GM21367 (cell line): Measurements from ENCODE around the gene SDS.

Experiments used
- ATAC-seq: cut with Tn5 transposase; IDR thresholded peaks from one replicate; pipeline ENCODE4 v1.9.1; 2021; ENCODE audit not compliant: unreplicated experiment

SDS gene

DNA sequence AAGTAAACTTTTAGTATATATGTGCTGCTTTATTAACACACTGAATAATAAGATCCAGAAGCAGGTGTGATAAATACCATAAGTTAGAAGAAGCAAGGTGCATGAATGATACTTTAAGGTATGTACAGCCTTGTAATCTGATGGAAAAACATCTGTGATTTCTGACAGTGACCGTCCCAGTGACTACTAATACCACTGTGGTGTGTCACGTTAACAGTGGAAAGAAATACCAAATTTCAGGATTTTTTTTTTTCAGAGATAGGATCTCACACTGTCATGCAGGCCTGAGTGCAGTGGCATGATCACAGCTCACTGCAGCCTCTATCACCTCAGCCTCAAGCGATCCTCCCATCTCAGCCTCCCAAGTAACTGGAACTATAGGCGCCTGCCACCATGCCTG lies 21.5 kb downstream of the SDS start:
- ATAC-seq = no peak

DNA sequence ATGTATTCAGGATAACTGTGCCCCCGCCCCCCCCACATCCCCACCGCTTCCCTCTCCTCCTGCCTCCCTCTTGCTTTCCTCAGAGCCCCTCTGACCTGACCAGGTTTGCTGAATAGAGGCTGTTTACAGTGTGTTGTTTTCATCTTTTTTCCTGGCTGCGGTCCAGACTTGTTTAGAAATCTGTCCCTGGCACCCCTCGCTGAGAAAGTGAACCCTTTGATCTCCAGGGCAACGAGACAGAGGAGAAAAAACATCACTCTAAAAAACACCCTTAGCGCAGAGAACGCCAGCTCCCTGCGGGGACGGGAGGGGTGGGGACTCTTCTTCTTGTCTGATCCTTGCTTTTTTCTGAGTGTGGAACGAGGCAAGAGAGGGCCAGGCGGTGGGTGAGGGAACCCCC lies 22.5 kb downstream of the SDS start:
- ATAC-seq = no peak

DNA sequence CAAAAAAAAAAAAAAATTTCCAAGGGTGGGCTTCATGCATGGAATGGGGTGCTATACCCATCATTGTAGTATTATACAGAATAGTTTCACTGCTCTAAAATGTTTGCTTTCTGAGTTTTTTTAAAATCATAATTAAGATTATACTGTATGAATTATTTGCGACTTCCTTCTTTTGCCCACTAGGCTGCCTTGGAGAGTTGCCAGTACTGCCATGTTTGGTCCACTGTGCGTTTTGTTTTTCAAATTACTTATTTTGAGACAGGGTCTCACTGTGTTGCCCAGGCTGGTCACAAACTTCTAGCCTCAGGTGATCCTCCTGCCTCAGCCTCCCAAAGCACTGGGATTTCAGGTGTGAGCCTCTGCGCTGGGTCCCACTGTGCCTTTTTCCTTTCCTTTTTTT lies 25.4 kb downstream of the SDS start:
- ATAC-seq = no peak

DNA sequence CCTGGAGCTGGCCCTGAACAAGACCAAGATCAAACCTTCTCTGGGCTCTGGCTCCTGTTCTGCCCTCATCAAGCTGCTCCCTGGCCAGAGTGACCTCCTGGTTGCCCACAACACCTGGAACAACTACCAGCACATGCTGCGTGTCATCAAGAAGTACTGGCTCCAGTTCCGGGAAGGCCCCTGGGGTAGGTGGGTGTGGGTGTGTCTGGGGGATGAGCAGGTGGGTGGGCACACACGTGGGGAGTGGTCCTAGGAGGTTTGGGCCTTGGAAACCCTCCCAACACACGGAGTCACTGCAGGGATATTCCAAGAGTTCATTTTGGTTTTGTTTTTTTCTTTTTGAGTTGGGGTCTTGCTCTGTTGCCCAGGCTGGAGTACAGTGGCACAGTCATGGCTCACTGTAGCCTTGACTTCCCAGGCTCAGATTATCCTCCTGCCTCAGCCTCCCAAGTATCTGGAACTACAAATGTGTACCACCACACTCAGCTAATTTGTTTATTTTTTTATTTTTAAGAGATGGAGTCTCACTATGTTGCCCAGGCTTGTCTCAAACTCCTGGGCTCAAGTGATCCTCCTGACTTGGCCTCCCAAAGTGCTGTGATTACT lies 28.8 kb downstream of the SDS start:
- ATAC-seq = no peak

- ATAC-seq = no peak
Measured at GRCh38 chr12:113373969-113374368, 29.7 kb downstream of the SDS start.

- ATAC-seq = no peak
Measured at GRCh38 chr12:113373440-113373839, 30.2 kb downstream of the SDS start.

DNA sequence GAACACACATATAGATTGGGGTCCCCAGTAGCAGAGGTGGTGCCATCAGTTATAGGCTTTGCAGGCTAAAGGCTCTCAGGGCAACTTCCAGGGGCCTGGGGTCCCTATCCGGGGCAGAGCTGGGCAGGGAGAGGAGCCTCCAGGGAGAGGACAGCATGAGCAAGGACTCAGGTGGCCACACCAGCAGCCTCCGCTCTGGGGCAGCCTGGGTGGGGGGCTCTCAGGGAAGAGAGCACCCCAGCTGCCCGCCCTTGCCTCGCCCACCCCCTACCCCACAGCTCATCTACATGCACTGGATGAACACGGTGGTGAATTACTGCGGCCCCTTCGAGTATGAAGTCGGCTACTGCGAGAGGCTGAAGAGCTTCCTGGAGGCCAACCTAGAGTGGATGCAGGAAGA lies 31.3 kb downstream of the SDS start:
- ATAC-seq = no peak

DNA sequence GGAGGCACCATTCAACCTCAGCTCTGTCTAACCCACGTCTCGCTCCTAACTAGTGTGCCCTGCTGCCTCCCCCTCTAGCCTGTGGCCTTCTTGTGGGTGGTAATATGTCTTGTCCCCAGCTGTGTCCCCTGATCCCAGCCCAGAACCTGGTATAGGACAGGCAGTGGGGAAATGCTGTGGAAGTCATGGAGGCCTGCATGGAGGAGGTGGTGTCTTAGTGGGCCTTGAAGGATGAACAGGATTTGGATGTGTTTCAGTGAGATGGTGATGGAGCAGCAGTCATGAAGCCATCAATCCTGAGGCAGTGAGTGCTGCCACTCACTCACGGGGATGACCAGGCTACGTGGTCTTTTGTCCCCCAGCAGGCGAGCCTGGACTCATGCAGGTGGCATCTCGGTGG lies 31.9 kb downstream of the SDS start:
- no peak for ATAC-seq

DNA sequence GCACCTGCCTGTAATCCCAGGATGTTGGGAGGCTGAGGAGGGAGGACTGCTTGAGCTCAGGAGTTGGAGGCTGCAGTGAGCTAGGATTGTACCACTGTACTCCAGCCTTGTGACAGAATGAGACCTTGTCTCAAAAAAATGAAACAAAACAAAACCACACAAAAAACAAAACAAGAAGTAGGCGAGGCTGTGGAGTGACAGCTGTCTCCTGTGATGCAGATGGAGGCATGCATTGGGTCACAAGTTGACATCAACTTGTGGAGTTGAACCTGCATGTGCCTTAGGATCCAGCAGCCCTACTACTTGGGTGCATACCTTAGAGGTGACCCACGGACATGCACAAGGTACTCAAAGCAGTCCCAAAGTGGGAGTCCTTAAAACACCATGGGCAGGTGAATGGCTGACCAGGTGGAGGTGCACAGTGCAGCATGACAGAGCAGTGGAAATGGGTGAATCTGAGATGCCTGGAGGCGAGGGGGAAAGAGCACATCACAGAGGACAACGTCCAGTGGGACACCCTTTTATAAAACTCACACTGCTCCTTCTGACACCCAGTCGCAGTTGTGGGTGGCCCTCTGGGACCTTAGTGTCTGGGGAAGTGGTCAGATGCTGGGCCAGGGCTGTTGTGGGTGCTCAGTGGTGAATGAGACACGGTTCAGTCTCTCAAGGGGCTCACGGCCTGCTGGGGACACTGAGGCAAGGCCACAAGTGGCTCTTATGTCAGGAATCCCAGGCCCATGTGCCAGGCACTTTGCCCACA lies 32.6 kb downstream of the SDS start:
- ATAC-seq = no peak

DNA sequence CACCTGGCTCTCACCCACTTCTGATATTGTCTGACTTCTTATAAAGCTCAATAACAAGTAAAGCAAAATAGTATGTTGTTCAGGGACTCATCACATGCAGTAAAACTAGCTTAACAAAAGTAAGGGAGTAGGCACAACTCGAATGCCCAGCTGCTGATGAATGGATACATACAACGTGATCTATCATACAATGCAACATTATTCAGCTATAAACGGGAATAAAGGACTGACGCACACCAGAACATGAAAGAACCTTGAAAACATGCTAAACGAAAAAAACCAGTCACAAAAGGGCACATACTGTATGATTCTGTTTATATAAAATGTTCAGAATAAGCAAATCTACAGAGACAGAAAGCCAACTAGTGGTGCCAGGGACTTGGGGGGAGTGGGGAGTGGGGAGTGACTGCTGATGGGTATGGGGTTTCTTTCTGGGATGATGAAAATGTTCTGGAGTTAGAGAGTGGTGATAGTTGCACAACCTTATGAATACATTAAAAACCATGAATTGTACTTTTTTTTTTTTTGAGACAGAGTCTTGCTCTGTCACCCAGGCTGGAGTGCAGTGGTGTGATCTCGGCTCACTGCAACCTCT lies 34.2 kb downstream of the SDS start:
- ATAC-seq = no peak

DNA sequence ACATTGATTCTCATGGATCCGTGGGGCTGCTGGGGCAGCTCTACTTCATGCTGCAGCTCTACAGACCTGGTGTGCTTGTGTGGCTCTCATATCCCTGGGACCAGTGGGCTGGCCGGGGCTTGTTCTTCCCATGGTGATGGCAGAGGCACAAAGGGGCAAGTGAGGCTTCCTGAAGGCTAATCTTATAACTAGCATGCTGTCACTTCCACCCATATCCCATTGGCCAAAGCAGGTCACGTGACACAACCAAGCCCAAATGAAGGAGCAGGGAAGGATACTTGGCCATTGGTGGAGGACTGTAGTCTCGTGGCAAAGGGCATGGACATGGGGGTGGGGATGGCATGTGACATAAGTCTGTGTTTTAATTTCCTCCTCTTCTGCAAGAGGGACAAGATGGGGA lies 35.4 kb downstream of the SDS start:
- no peak for ATAC-seq

- no peak for ATAC-seq
Measured at GRCh38 chr12:113366827-113367226, 36.9 kb downstream of the SDS start.

- no peak for ATAC-seq
Measured at GRCh38 chr12:113365639-113366395, 37.9 kb downstream of the SDS start.

GRCh38 chr12:113364698-113365097 lies 39.0 kb downstream of the SDS start:
- no peak for ATAC-seq

- no peak for ATAC-seq
Measured at GRCh38 chr12:113361574-113362370, 41.9 kb downstream of the SDS start.

- ATAC-seq = no peak
Measured at GRCh38 chr12:113359939-113360748, 43.5 kb downstream of the SDS start.

- ATAC-seq = no peak
Measured at GRCh38 chr12:113359133-113359938, 44.4 kb downstream of the SDS start.

- peak; percentile 86 for ATAC-seq
Measured at GRCh38 chr12:113358381-113359132, 45.1 kb downstream of the SDS start, which contains the start of gene PLBD2. Gene PLBD2 (plus strand): TSS chr12:113358587. CDS start chr12:113358601, 14 bp downstream.
